ENCODE data around the gene CYTH4.
A peak's percentile ranks its signal among the peaks of the same experiment; 100 is the strongest.

Gene CYTH4

GRCh38 chr22:37290737-37291136 lies 8.4 kb downstream of the CYTH4 start:
- peak; percentile 55 for DNase-seq (ENCODE audit: low read depth)

- DNase-seq (ENCODE audit: low read depth): no peak
Measured at GRCh38 chr22:37291559-37292298, 9.4 kb downstream of the CYTH4 start.

- no peak for DNase-seq (ENCODE audit: low read depth)
Measured at GRCh38 chr22:37292641-37293040, 10.3 kb downstream of the CYTH4 start.

GRCh38 chr22:37293172-37293571 lies 10.9 kb downstream of the CYTH4 start:
- DNase-seq (ENCODE audit: low read depth): no peak

GRCh38 chr22:37294747-37295146 lies 12.4 kb downstream of the CYTH4 start:
- no peak for DNase-seq (ENCODE audit: low read depth)

GRCh38 chr22:37295213-37295886 lies 13.0 kb downstream of the CYTH4 start:
- no peak for DNase-seq (ENCODE audit: low read depth)

DNA sequence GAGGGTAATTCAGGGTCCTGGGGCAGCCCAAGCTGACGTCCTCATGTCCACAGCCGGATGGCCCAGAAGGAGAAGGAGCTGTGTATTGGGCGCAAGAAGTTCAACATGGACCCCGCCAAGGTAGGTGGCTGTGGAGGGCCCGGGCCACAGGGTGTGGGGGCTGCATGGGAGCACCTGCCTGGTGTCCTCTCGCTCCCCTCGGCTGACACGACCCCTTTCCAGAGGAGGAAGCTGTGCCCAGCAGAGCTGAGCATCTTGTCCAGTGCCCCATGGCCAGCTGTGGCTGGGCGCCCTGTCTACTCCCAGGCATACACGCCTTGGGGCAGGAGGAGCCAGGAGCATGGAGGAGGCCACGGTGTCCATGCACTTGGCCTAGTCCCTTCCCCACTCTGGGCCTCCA lies 13.6 kb downstream of the CYTH4 start:
- no peak for DNase-seq (ENCODE audit: low read depth)

DNA sequence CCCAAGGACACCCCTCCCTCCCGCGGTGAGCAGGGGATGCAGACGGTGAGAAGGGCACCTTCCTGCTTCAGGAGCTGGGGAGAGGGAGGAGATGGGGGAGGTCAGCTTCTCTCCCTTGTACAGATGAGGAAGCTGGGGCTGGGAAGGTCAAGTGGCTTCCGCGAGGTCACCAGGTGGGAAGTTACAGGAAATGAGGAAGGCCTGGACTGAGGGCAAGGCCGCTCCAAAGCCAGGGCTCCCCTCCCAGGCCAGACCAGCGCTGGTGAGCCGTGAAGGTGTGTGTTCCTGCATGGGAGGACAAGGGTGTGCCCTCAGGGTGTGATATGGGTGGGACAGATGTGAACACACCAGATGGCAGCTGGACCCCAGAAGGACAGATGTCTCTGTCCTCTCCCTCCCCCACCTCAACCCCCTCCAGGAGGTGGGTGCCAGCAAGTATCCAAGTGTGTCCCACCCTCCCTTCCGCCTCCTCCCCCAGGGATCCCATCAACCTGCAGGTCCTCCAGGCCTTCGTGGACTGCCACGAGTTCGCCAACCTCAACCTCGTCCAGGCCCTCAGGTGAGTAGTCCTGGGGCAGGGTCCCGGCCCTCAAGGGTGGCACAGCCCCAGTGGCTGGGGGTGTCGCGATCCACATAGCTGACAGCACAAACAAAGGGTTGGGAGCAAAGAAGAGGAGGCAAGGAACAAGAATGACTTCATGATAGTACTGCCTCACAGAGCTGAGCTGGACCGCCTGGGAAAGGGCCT lies 16.6 kb downstream of the CYTH4 start:
- no peak for DNase-seq (ENCODE audit: low read depth)

DNA sequence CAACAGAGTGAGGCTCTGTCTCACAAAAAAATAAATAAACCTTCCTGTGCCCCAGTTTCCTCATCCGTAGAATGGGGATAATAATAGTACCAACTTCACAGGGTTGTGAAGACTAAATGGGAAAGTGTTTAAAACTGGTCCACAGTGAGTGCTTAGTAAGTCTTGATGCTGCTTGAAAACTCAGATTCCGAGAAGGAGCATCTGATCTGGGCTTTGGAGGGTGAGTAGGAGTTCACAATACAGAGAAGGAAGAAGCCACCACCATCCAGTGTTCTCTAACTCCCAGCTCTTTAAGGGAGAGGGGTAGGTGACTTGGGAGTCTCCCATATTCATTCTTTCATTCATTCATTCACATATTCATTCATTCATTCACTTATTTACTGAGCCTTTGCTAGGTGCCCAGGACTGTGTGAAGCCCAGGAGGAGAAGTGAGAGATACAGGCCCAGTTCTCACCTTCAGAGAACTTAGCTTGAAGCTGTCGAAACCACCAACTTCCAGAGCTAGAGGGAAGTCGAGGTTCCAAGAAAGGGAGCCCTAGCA lies 17.7 kb downstream of the CYTH4 start:
- DNase-seq (ENCODE audit: low read depth): no peak

- no peak for DNase-seq (ENCODE audit: low read depth)
Measured at GRCh38 chr22:37300551-37301017, 18.3 kb downstream of the CYTH4 start.

- no peak for DNase-seq (ENCODE audit: low read depth)
Measured at GRCh38 chr22:37301144-37301830, 19.0 kb downstream of the CYTH4 start.

DNA sequence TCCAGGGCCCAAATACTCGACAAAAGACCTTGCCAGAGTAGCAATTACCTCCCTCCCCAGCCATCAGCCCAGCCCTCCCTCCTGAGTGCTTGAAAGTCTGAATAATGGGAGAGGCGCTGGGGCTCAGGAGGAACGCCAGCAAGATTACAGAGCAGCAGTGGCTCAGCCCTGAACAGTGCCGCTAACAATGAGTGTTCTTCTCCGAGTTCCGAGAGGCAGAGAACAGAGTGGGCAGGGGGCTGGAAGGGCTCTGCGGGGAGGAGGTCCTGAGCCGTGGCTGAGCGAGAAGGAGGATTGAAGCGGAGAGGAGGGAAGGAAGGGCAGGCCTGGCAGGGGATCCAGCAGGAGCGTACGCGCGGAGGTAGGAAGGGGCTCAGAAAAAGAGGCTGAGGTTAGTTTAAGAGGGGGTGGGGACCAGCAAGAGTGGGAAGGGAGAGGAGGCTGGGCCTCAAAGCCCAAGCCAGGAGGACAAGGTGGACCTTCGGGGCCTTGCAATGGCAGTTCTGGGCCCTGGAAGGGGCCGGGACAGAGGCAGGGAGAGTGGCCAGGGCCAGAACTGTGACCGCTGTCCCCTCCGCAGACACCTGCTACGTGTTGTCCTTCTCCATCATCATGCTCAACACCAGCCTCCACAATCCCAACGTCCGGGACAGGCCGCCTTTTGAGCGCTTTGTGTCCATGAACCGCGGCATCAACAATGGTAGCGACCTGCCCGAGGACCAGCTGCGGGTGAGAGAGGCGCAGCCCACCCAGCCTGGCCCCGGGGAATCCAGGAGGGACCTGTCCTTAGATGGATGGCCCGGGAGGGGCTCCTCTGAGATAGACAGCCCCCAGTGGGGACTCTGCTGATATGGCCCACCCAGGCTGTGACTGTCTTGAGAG lies 20.6 kb downstream of the CYTH4 start:
- DNase-seq (ENCODE audit: low read depth): no peak

- peak; percentile 90 for DNase-seq (ENCODE audit: low read depth)
Measured at GRCh38 chr22:37303821-37304274, 21.5 kb downstream of the CYTH4 start.

- DNase-seq (ENCODE audit: low read depth): peak; percentile 52
Measured at GRCh38 chr22:37304595-37305343, 22.5 kb downstream of the CYTH4 start.

DNA sequence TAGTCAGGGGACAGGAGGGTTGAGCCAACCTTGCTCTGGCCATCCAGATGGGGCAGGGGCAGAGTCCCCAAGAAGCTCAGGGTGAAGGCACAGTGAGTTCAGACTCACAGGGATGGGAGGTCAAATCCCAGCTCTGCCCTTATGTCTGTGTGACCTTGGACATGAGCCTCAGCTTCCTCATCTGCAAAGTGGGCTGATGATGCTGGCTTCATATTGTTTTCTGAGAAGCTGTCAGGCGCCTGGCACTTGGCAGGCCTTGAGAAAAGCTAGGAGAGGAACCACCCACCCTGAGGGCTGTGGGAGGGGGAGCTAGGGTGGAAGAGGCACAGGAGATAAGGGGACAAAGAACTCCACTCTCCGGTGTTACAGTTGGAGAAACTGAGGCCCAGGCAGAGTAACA lies 23.6 kb downstream of the CYTH4 start:
- DNase-seq (ENCODE audit: low read depth): no peak

DNA sequence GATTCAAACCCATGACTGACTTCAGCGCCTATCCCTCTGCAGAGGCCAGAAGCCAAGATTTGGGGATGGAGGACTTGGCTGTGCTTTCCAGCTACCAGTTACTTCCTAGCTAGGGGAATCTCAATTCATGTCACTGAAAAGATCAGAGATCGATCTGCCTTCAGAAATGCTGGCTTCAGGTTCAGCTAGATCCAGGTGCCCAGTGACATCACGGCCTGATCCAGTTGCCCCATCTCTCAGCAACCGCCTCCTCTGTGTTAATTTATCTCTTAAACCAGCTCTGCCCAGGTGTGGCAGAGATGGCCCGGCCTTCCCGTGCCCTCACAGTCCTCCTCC lies 24.2 kb downstream of the CYTH4 start:
- no peak for DNase-seq (ENCODE audit: low read depth)

DNA sequence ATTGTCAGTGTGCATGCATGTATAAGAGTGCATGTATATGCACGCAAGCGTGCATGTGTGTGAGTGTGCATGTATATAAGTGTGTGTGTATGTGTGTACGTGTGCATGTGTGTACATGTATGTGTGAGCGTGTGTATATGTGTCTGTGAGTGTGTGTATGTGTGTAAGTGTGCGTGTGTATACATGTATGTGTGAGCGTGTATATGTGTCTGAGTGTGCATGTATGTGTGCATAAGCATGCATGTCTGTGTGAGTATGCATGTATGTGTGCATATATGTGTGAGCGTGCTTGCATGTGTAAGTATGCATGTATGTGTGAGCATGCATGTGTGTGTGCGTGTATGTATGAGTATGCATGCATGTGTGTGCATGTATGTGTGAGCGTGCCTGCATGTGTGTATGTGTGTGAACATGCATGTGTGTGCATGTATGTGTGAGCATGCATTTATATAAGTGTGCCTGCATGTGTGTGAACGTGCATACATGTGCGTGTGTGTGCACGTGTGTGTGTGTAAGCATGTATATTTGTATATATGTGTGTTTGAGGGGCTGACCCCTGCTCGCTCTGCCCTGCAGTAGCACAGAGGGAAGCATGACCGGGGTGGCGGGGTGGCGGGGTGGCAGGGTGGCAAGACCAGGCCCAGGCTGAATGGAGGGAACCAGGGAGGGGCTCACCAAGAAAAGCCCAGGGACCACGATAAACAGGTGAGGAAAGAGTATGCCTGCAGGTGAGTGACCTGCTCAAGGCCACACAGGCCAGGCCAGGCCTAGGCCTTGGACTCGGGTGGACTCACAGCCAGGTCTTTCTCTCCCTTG lies 26.3 kb downstream of the CYTH4 start:
- no peak for DNase-seq (ENCODE audit: low read depth)

DNA sequence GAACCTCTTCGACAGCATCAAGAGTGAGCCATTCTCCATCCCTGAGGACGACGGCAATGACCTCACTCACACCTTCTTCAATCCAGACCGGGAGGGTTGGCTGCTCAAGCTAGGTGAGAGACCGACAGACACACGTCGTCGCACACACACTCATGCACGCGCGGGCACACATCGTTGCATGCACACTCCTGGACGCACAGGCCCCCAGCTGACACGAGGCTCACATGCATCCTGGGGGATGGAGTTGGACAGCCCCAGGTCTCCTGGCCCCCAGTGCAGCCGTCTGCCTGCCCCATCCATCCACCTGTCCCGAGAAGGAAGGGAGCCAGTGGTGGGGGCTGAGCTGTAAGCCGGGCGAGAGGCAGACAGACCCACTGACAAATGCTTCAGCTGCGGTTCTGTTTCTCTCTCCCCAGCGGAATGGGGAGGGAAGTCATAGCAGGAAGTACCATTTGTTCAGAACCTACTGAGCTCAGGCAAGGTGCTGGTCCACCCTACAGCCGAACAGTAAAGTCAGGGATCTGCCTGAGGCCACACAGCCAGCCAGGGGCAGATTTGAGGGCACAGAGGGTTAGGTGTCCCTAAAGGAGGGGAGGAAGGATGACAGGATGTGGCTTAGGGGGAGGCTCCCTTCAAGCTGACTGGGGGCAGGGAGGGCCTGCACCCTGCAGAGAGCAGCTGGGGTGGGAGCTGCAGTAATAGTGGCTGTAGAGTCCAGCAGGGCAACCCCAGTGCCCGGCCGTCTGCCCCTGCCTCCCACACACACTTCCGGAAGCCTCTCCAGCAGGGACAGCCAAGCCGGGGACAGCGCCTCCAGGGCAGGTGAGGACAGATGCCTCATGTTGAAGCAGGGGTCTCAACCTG lies 27.1 kb downstream of the CYTH4 start:
- DNase-seq (ENCODE audit: low read depth): peak; percentile 44

All from EH (cell line).